ENCODE results near the gene KLRG1. TPM values are rescaled to one million over a fixed set of nuclear protein-coding genes. Genes with fewer than 3 reads are reported as not detected.

Gene KLRG1
- polyA plus RNA-seq, 1 donor from 2014 or later, result 4.7 TPM

DNA sequence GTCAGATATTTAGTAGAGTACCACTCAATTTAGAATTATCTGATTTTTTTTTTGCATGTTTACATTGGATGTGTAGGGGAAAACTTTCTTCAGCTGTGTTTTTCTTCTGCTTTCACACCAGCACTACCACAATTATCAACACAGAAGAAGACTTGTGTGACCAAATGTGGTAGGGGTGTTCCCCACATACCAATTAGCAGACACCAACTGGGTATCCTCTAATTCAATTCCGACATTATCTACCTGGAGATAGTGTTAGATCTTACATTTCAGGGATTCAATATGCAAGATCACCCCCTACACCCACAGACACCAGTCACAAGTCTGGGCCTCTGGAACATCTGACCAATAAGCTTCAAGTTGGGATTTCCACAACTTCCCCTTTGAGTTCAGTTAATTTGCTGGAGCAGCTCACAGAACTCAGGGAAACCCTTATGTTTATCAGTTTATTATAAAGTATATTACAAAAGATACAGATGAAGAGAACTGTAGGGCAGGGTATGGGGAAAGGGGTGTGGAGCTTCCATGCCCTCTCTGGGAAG, 4.1 kb upstream of the KLRG1 start:
- H3K4me2 ChIP-seq (ENCODE audit: low read length), result no peak overlapping the region
- H3K27ac ChIP-seq (ENCODE audit: low read length), result no peak overlapping the region
- H2AFZ ChIP-seq (ENCODE audit: low read depth, low read length), result no peak overlapping the region
- H3K36me3 ChIP-seq (ENCODE audit: insufficient read depth, low read length), result no peaks in the 10 kb centered on the region
- H3K27me3 ChIP-seq (ENCODE audit: insufficient read depth, low read depth, low read length), result no peaks in the 10 kb centered on the region
- H3K9me2 ChIP-seq (ENCODE audit: insufficient read depth, low read length), result no peaks in the 10 kb centered on the region
- H3K9me3 ChIP-seq (ENCODE audit: low read length), result peaks cover 6% of the 10 kb centered on the region
- no peaks in the 10 kb centered on the region for H3F3A ChIP-seq (ENCODE audit: insufficient read depth, low read length, poor library complexity, severe bottlenecking)
- TF ChIP-seq MXI1 (conservative IDR thresholded peaks at IDR 0.05; ENCODE audit: poor library complexity, severe bottlenecking) (no peak), SMC3 (conservative IDR thresholded peaks at IDR 0.05; ENCODE audit: poor library complexity) (no peak), TAF1 (IDR thresholded peaks at IDR 0.05; ENCODE audit: low read depth) (no peak), RAD21 (conservative IDR thresholded peaks at IDR 0.05) (no peak), EZH2 (IDR thresholded peaks at IDR 0.05; ENCODE audit: borderline replicate concordance, insufficient read depth, low read length, poor library complexity, severe bottlenecking) (no peak), EP300 (conservative IDR thresholded peaks at IDR 0.05; ENCODE audit: poor library complexity, severe bottlenecking) (no peak), POLR2AphosphoS5 (IDR thresholded peaks at IDR 0.05) (no peak)
- TF ChIP-seq, protein P1, sequence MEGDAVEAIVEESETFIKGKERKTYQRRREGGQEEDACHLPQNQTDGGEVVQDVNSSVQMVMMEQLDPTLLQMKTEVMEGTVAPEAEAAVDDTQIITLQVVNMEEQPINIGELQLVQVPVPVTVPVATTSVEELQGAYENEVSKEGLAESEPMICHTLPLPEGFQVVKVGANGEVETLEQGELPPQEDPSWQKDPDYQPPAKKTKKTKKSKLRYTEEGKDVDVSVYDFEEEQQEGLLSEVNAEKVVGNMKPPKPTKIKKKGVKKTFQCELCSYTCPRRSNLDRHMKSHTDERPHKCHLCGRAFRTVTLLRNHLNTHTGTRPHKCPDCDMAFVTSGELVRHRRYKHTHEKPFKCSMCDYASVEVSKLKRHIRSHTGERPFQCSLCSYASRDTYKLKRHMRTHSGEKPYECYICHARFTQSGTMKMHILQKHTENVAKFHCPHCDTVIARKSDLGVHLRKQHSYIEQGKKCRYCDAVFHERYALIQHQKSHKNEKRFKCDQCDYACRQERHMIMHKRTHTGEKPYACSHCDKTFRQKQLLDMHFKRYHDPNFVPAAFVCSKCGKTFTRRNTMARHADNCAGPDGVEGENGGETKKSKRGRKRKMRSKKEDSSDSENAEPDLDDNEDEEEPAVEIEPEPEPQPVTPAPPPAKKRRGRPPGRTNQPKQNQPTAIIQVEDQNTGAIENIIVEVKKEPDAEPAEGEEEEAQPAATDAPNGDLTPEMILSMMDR (IDR thresholded peaks at IDR 0.05; ENCODE audit: poor library complexity, severe bottlenecking), result no peak
- TF ChIP-seq, protein P2, sequence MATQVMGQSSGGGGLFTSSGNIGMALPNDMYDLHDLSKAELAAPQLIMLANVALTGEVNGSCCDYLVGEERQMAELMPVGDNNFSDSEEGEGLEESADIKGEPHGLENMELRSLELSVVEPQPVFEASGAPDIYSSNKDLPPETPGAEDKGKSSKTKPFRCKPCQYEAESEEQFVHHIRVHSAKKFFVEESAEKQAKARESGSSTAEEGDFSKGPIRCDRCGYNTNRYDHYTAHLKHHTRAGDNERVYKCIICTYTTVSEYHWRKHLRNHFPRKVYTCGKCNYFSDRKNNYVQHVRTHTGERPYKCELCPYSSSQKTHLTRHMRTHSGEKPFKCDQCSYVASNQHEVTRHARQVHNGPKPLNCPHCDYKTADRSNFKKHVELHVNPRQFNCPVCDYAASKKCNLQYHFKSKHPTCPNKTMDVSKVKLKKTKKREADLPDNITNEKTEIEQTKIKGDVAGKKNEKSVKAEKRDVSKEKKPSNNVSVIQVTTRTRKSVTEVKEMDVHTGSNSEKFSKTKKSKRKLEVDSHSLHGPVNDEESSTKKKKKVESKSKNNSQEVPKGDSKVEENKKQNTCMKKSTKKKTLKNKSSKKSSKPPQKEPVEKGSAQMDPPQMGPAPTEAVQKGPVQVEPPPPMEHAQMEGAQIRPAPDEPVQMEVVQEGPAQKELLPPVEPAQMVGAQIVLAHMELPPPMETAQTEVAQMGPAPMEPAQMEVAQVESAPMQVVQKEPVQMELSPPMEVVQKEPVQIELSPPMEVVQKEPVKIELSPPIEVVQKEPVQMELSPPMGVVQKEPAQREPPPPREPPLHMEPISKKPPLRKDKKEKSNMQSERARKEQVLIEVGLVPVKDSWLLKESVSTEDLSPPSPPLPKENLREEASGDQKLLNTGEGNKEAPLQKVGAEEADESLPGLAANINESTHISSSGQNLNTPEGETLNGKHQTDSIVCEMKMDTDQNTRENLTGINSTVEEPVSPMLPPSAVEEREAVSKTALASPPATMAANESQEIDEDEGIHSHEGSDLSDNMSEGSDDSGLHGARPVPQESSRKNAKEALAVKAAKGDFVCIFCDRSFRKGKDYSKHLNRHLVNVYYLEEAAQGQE (IDR thresholded peaks at IDR 0.05; ENCODE audit: borderline replicate concordance), result no peak
- no peak overlapping the region for H3K9ac ChIP-seq (ENCODE audit: low read length)
- no peaks in the 10 kb centered on the region for H3K79me2 ChIP-seq (replicated peaks; ENCODE audit: insufficient read depth, low read length)
- H3K4me3 ChIP-seq (ENCODE audit: low read length), result no peak overlapping the region
- no peaks in the 10 kb centered on the region for H4K20me1 ChIP-seq (ENCODE audit: insufficient read depth)

DNA sequence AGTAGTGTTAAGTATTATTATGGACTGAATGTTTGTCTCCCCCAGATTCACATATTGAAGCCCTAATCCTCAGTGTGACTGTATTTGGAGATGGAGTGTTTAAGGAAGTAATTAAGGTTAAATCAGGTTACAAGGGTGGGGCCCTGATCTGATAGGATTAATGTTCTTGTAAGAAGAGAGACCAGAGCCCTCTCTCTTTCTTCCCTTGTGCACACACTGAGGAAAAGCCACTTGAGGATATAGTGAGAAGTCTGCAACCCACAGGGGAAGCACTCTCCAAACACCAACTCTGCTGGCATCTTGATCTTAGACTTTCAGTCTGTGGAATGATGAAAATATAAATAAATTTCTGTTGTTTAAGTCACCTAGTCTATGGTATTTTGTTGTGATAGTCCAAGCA, 2.2 kb upstream of the KLRG1 start:
- TF ChIP-seq TAF1 (IDR thresholded peaks at IDR 0.05; ENCODE audit: low read depth) (no peak), SMC3 (conservative IDR thresholded peaks at IDR 0.05; ENCODE audit: poor library complexity) (no peak), MXI1 (conservative IDR thresholded peaks at IDR 0.05; ENCODE audit: poor library complexity, severe bottlenecking) (no peak), EZH2 (IDR thresholded peaks at IDR 0.05; ENCODE audit: borderline replicate concordance, insufficient read depth, low read length, poor library complexity, severe bottlenecking) (no peak), RAD21 (conservative IDR thresholded peaks at IDR 0.05) (no peak), POLR2AphosphoS5 (IDR thresholded peaks at IDR 0.05) (no peak), EP300 (conservative IDR thresholded peaks at IDR 0.05; ENCODE audit: poor library complexity, severe bottlenecking) (no peak)
- TF ChIP-seq, protein P2 (IDR thresholded peaks at IDR 0.05; ENCODE audit: borderline replicate concordance), result no peak
- TF ChIP-seq, protein P1 (IDR thresholded peaks at IDR 0.05; ENCODE audit: poor library complexity, severe bottlenecking), result no peak
- H3K9ac ChIP-seq (ENCODE audit: low read length), result no peak overlapping the region
- H3K4me3 ChIP-seq (ENCODE audit: low read length), result no peak overlapping the region
- no peaks in the 10 kb centered on the region for H3K36me3 ChIP-seq (ENCODE audit: insufficient read depth, low read length)
- H3K79me2 ChIP-seq (replicated peaks; ENCODE audit: insufficient read depth, low read length), result no peaks in the 10 kb centered on the region
- H3F3A ChIP-seq (ENCODE audit: insufficient read depth, low read length, poor library complexity, severe bottlenecking), result no peaks in the 10 kb centered on the region
- H3K27me3 ChIP-seq (ENCODE audit: insufficient read depth, low read depth, low read length), result no peaks in the 10 kb centered on the region
- no peak overlapping the region for H3K4me2 ChIP-seq (ENCODE audit: low read length)
- no peak overlapping the region for H3K27ac ChIP-seq (ENCODE audit: low read length)
- no peak overlapping the region for H2AFZ ChIP-seq (ENCODE audit: low read depth, low read length)
- no peaks in the 10 kb centered on the region for H4K20me1 ChIP-seq (ENCODE audit: insufficient read depth)
- no peaks in the 10 kb centered on the region for H3K9me2 ChIP-seq (ENCODE audit: insufficient read depth, low read length)
- H3K9me3 ChIP-seq (ENCODE audit: low read length), result no peaks in the 10 kb centered on the region

Measured in neural cell (in vitro differentiated cells).